ENCODE measurements around the gene CLVS2. TPM values are rescaled to one million over a fixed set of nuclear protein-coding genes. Genes with fewer than 3 reads are reported as not detected.

CLVS2 gene
- total and polyA plus RNA-seq, 12 donors = 0.07 to 2.0 (median 0.63) TPM; not detected in 4

GRCh38 chr6:123027408-123027807 is 31.4 kb downstream of the CLVS2 start:
- Histone ChIP-seq H3K36me3 (replicated peaks in 1 of 2) (no peaks in the 10 kb centered on the region), H3K27ac (no peak overlapping the region), H3K9me3 (replicated peaks in 1 of 3) (no peaks in the 10 kb centered on the region), H3K4me3 (no peak overlapping the region), H3K27me3 (no peaks in the 10 kb centered on the region), H3K4me1 (replicated peaks in 1 of 2) (no peaks in the 10 kb centered on the region)
- TF ChIP-seq CTCF (IDR thresholded peaks at IDR 0.05) (no peak), POLR2A (IDR thresholded peaks at IDR 0.05) (no peak)
- no peak for DNase-seq
- intact Hi-C loops (cut with DNase I) = no loop called here
- 69 to 78% (median 74%) methylated on average over 2 of the region's 2 CpGs for WGBS, 4 donors

DNA sequence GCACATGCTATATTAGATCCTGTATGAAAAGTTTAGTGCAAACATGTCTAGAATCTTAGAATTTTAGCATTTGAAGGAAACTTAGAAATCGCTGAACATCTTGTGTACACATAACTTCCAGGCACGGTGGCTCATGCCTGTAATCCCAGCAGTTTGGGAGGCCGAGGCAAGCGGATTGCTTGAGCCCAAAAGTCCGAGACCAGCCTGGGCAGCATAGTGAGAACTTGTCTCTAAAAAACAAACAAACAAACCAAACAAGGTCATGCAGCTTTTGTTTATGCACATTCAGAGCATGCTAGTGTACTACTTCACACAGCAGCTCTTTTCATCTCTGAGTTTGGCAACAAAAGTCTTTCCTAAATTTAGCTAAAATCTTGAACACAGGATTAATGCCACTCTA is 32.2 kb downstream of the CLVS2 start:
- H3K36me3 ChIP-seq (replicated peaks in 1 of 2) = no peaks in the 10 kb centered on the region
- no peaks in the 10 kb centered on the region for H3K9me3 ChIP-seq (replicated peaks in 1 of 3)
- intact Hi-C loops (cut with DNase I) = no loop called here
- no peak overlapping the region for H3K4me3 ChIP-seq
- no peak for TF ChIP-seq POLR2A (IDR thresholded peaks at IDR 0.05)
- TF ChIP-seq CTCF (IDR thresholded peaks at IDR 0.05) = no peak
- DNase-seq = no peak
- no peaks in the 10 kb centered on the region for H3K27me3 ChIP-seq
- H3K27ac ChIP-seq = no peak overlapping the region
- H3K4me1 ChIP-seq (replicated peaks in 1 of 2) = no peaks in the 10 kb centered on the region
- 70 to 76% (median 74%) methylated on average over 5 of the region's 5 CpGs for WGBS, 4 donors

- no peaks in the 10 kb centered on the region for H3K4me1 ChIP-seq (replicated peaks in 1 of 2)
- no peak for DNase-seq
- TF ChIP-seq POLR2A (IDR thresholded peaks at IDR 0.05) = no peak
- TF ChIP-seq CTCF (IDR thresholded peaks at IDR 0.05) = no peak
- intact Hi-C loops (cut with DNase I) = no loop called here
- no peak overlapping the region for H3K27ac ChIP-seq
- no peaks in the 10 kb centered on the region for H3K9me3 ChIP-seq (replicated peaks in 1 of 3)
- H3K27me3 ChIP-seq = no peaks in the 10 kb centered on the region
- H3K4me3 ChIP-seq = no peak overlapping the region
- H3K36me3 ChIP-seq (replicated peaks in 1 of 2) = no peaks in the 10 kb centered on the region
Measured at GRCh38 chr6:123030282-123030681, 34.2 kb downstream of the CLVS2 start.

- TF ChIP-seq POLR2A (IDR thresholded peaks at IDR 0.05) (no peak), CTCF (IDR thresholded peaks at IDR 0.05) (no peak)
- no peak overlapping the region for H3K4me3 ChIP-seq
- H3K4me1 ChIP-seq (replicated peaks in 1 of 2) = no peaks in the 10 kb centered on the region
- no peak for DNase-seq
- H3K27me3 ChIP-seq = no peaks in the 10 kb centered on the region
- intact Hi-C loops (cut with DNase I) = no loop called here
- WGBS, 4 donors = 65 to 71% (median 69%) methylated on average over 3 of the region's 3 CpGs
- no peak overlapping the region for H3K27ac ChIP-seq
- no peaks in the 10 kb centered on the region for H3K36me3 ChIP-seq (replicated peaks in 1 of 2)
- H3K9me3 ChIP-seq (replicated peaks in 1 of 3) = no peaks in the 10 kb centered on the region
Measured at GRCh38 chr6:123036648-123037047, 40.6 kb downstream of the CLVS2 start.

All from adrenal gland (tissue), 12 donors.